ENCODE results near the gene GPR32.

GRCh38 chr19:50776131-50776530 lies 5.9 kb downstream of the GPR32 start:
- TF ChIP-seq CTCF (IDR thresholded peaks at IDR 0.05; ENCODE audit: insufficient read depth, low read length, poor library complexity, severe bottlenecking) (no peak), EZH2phosphoT487 (conservative IDR thresholded peaks at IDR 0.05; ENCODE audit: low read length) (no peak)
